ENCODE measurements around the gene HAUS5. TPM values are rescaled to one million over a fixed set of nuclear protein-coding genes. Genes with fewer than 3 reads are reported as not detected.

The HAUS5 gene
- total RNA-seq, 1 experiment from 2014 or later = 25.9 TPM

GRCh38 chr19:35673121-35673804 lies 60.7 kb downstream of the HAUS5 start:
- intact Hi-C loops (cut with micrococcal nuclease) = no loop called here
- Histone ChIP-seq H2AFZ (ENCODE audit: low read length) (no peak overlapping the region), H3K36me3 (ENCODE audit: low read depth, low read length) (no peaks in the 10 kb centered on the region), H4K20me1 (ENCODE audit: low read length) (no peaks in the 10 kb centered on the region), H3K27me3 (ENCODE audit: low read length) (0 out of 2 replicates have a peak, but pooled peaks cover 7% of the 10 kb centered on the region), H3K9me3 (ENCODE audit: low read length) (no peaks in the 10 kb centered on the region), H3K4me3 (ENCODE audit: low read length) (no peak overlapping the region), H3K4me2 (ENCODE audit: low read length) (no peak overlapping the region), H3K79me2 (ENCODE audit: low read length) (no peaks in the 10 kb centered on the region), H3K9me2 (replicated peaks; ENCODE audit: low read length) (no peaks in the 10 kb centered on the region), H3K9ac (ENCODE audit: low read length) (no peak overlapping the region), H3F3A (ENCODE audit: low read length, unreplicated experiment) (no peaks in the 10 kb centered on the region), H3K27ac (ENCODE audit: low read length) (no peak overlapping the region), H3K4me1 (ENCODE audit: insufficient read depth, low read length) (no peaks in the 10 kb centered on the region)
- TF ChIP-seq EZH2phosphoT487 (IDR thresholded peaks at IDR 0.05; ENCODE audit: borderline replicate concordance, low read length) (no peak), CTCF (conservative IDR thresholded peaks at IDR 0.05; ENCODE audit: low read depth, low read length) (no peak), EZH2 (IDR thresholded peaks at IDR 0.05; ENCODE audit: low read length, unreplicated experiment) (no peak)
- ChIA-PET POLR2A (ENCODE audit: unreplicated experiment) (no interaction called here), CTCF (no interaction called here)
- DNase-seq (no peak), ATAC-seq (no peak)
- BruUV-seq (replicated peaks) = no TSS peak

Other genes with a start within 250 kb of the HAUS5 start
- gene GPR42, start 241.7 kb upstream of the HAUS5 start, total RNA-seq (2014; rRNA removed) = not detected in 2 replicates
- gene FFAR2, start 164.5 kb upstream of the HAUS5 start, total RNA-seq (2014; rRNA removed) = not detected in 2 replicates
- gene KRTDAP, start 122.3 kb upstream of the HAUS5 start, total RNA-seq (2014; rRNA removed) = not detected in 2 replicates
- 128 and 144 TPM in 2 replicates for gene DMKN, start 99.1 kb upstream of the HAUS5 start, total RNA-seq (2014; rRNA removed)
- 0.26 and 2.1 TPM in 2 replicates for gene SBSN, start 84.4 kb upstream of the HAUS5 start, total RNA-seq (2014; rRNA removed)
- gene GAPDHS, start 79.3 kb upstream of the HAUS5 start, total RNA-seq (2014; rRNA removed) = not detected in 2 replicates
- gene TMEM147, start 67.1 kb upstream of the HAUS5 start, total RNA-seq (2014; rRNA removed) = 191 and 206 TPM in 2 replicates
- not detected in 2 replicates for gene ATP4A, start 49.1 kb upstream of the HAUS5 start, total RNA-seq (2014; rRNA removed)
- not detected in 2 replicates for gene PMIS2, start 26.6 kb upstream of the HAUS5 start, total RNA-seq (2014; rRNA removed)
- gene RBM42, start 16.3 kb downstream of the HAUS5 start, total RNA-seq (2014; rRNA removed) = 81.6 and 126 TPM in 2 replicates
- 0.36 TPM in 1 of 2 replicates, not detected in the other for gene ETV2, start 29.0 kb downstream of the HAUS5 start, total RNA-seq (2014; rRNA removed)
- gene COX6B1, start 35.6 kb downstream of the HAUS5 start, total RNA-seq (2014; rRNA removed) = 405 and 563 TPM in 2 replicates
- not detected in 2 replicates for gene UPK1A, start 53.8 kb downstream of the HAUS5 start, total RNA-seq (2014; rRNA removed)
- gene ZBTB32, start 91.8 kb downstream of the HAUS5 start, total RNA-seq (2014; rRNA removed) = not detected in 2 replicates
- gene KMT2B, start 105.3 kb downstream of the HAUS5 start, total RNA-seq (2014; rRNA removed) = 10.8 and 23.4 TPM in 2 replicates
- 0.81 and 9.3 TPM in 2 replicates for gene IGFLR1, start 129.7 kb downstream of the HAUS5 start, total RNA-seq (2014; rRNA removed)
- 7.8 and 16.4 TPM in 2 replicates for gene U2AF1L4, start 132.7 kb downstream of the HAUS5 start, total RNA-seq (2014; rRNA removed)
- 34.3 and 42.9 TPM in 2 replicates for gene PSENEN, start 132.9 kb downstream of the HAUS5 start, total RNA-seq (2014; rRNA removed)
- gene LIN37, start 135.8 kb downstream of the HAUS5 start, total RNA-seq (2014; rRNA removed) = 4.6 and 8.2 TPM in 2 replicates
- gene HSPB6, start 144.3 kb downstream of the HAUS5 start, total RNA-seq (2014; rRNA removed) = not detected in 2 replicates
- 5.5 and 6.1 TPM in 2 replicates for gene PROSER3, start 145.4 kb downstream of the HAUS5 start, total RNA-seq (2014; rRNA removed)
- gene ARHGAP33, start 162.8 kb downstream of the HAUS5 start, total RNA-seq (2014; rRNA removed) = 3.7 and 5.4 TPM in 2 replicates
- not detected in 2 replicates for gene PRODH2, start 200.1 kb downstream of the HAUS5 start, total RNA-seq (2014; rRNA removed)
- gene NPHS1, start 239.8 kb downstream of the HAUS5 start, total RNA-seq (2014; rRNA removed) = not detected in 2 replicates
- gene KIRREL2, start 244.2 kb downstream of the HAUS5 start, total RNA-seq (2014; rRNA removed) = not detected in 2 replicates

All from PC-3 (cell line).